HG03135 (cell line): ENCODE data around the gene SLPI.

ENCODE experiments used
- ATAC-seq: cut with Tn5 transposase; IDR thresholded peaks from one replicate; pipeline ENCODE4 v1.9.1; 2021; ENCODE audit warnings: mild to moderate bottlenecking, moderate library complexity; ENCODE audit not compliant: unreplicated experiment

The SLPI gene

GRCh38 chr20:45218636-45219035 lies 35.7 kb downstream of the SLPI start:
- ATAC-seq = no peak

- ATAC-seq = no peak
These were observed 36.2 kb downstream of the SLPI start for GRCh38 chr20:45218124-45218523.

GRCh38 chr20:45212836-45213235 lies 41.5 kb downstream of the SLPI start:
- no peak for ATAC-seq

DNA sequence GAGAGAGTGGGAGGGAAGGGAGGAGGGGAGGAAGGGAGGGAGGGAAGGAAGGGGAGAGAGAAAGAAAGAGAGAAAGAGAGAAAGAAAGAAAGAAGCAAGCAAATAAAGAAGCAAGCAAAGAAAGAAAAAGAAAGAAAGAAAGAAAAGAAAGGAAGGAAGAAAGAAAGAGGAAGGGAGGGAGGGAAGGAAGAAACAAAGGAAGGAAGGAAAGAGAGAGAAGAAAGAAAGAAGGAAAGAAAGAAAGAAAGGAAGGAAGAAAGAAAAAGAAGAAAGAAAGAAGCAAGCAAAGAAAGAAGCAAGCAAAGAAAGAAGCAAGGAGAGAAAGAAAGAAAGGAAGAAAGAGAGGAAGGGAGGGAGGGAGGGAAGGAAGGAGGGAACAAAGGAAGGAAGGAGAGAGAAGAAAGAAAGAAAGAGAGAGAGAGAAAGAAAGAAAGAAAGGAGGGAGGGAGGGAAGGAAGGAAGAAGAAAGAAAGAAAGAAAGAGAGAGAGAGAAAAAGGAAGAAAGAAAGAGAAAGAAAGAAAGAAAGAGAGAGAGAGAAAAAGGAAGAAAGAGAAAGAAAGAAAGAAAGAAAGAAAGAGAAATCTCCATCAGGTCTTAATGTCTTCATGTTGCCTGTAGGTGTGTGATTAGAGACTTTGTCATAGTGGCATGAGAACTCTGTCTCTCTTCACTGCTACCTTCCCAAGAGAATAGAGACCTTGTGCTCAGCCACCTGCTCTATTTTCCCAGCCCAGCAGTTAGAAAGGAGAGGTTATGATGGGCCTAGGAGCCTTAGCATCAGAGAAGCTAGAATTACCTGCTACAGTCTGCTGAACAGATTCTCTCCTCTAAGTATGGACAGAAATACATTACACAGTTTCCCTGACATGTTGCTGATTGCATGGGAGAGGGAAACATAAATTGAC lies 42.5 kb downstream of the SLPI start:
- ATAC-seq = no peak

DNA sequence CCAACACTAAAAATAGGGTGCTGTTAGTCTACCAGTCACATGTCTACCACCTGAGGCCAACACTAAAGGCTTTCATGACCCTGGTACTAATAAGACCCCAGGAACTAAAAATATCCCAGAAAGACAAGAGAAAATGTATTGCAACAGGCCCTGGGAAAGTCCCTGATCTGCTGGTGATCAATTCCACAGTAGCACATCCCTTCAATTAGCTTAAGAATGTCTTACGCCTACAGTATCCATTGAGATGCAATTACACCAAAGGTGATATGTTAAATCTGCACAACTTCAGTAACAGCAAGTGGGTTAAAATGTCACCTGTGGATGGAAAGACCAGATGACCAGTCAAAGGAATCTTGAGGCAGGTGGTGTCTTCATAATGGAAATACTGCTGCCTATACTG lies 44.4 kb downstream of the SLPI start:
- ATAC-seq = no peak

DNA sequence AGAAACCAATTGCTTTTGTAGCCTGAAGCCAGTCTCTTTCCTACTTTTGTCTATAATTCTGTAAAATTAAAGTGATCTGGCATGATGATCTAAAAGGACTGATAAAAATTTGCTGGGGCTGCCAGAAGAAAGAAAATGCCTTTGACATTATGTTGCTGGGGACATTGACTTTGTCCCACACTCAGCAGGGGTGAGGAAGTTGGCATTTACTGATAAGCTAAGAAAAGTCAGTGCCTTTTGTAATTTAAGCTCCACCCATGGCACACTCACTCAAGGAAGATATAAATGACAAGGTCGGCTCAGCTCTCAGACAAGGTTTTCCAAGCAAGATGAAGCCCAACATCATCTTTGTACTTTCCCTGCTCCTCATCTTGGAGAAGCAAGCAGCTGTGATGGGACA lies 47.6 kb downstream of the SLPI start, which contains the start of gene SEMG1:
Gene SEMG1, plus strand, starts transcription at position 309 of the 400 bp plus-strand sequence. Its CDS starts 21 bp downstream, at position 330.
- no peak for ATAC-seq
